AG10803 (cell line): ENCODE data around the gene NRF1.

Experiments used
- DNase-seq: peaks from one replicate; pipeline ENCODE4 v3.0.0; 2010; ENCODE audit warnings: low read depth
- H3K4me3 ChIP-seq: 2 replicates; pipeline ENCODE4 v1.5.1; 2011; ENCODE audit warnings: mild to moderate bottlenecking, low read length, control low read depth
- TF ChIP-seq, protein P1 (sequence below): conservative IDR thresholded peaks from 2 replicates; pipeline ENCODE4 v1.5.1; 2011; ENCODE audit warnings: mild to moderate bottlenecking, low read length, control low read depth, inconsistent platforms

Gene NRF1

GRCh38 chr7:129607471-129608120 is 3.9 kb upstream of the NRF1 start:
- TF ChIP-seq, protein P1, sequence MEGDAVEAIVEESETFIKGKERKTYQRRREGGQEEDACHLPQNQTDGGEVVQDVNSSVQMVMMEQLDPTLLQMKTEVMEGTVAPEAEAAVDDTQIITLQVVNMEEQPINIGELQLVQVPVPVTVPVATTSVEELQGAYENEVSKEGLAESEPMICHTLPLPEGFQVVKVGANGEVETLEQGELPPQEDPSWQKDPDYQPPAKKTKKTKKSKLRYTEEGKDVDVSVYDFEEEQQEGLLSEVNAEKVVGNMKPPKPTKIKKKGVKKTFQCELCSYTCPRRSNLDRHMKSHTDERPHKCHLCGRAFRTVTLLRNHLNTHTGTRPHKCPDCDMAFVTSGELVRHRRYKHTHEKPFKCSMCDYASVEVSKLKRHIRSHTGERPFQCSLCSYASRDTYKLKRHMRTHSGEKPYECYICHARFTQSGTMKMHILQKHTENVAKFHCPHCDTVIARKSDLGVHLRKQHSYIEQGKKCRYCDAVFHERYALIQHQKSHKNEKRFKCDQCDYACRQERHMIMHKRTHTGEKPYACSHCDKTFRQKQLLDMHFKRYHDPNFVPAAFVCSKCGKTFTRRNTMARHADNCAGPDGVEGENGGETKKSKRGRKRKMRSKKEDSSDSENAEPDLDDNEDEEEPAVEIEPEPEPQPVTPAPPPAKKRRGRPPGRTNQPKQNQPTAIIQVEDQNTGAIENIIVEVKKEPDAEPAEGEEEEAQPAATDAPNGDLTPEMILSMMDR = peak; percentile 66
- DNase-seq = peak; percentile 32
- H3K4me3 ChIP-seq = no peak overlapping the region

- peak; percentile 43 for DNase-seq
- TF ChIP-seq, protein P1 = no peak
- no peak overlapping the region for H3K4me3 ChIP-seq
Measured at GRCh38 chr7:129609666-129610065, 1.9 kb upstream of the NRF1 start.

- DNase-seq = no peak
- peak overlapping the region; percentile 91 for H3K4me3 ChIP-seq
- TF ChIP-seq, protein P1 = no peak
Measured at GRCh38 chr7:129610709-129611245, 743 bp upstream of the NRF1 start.

DNA sequence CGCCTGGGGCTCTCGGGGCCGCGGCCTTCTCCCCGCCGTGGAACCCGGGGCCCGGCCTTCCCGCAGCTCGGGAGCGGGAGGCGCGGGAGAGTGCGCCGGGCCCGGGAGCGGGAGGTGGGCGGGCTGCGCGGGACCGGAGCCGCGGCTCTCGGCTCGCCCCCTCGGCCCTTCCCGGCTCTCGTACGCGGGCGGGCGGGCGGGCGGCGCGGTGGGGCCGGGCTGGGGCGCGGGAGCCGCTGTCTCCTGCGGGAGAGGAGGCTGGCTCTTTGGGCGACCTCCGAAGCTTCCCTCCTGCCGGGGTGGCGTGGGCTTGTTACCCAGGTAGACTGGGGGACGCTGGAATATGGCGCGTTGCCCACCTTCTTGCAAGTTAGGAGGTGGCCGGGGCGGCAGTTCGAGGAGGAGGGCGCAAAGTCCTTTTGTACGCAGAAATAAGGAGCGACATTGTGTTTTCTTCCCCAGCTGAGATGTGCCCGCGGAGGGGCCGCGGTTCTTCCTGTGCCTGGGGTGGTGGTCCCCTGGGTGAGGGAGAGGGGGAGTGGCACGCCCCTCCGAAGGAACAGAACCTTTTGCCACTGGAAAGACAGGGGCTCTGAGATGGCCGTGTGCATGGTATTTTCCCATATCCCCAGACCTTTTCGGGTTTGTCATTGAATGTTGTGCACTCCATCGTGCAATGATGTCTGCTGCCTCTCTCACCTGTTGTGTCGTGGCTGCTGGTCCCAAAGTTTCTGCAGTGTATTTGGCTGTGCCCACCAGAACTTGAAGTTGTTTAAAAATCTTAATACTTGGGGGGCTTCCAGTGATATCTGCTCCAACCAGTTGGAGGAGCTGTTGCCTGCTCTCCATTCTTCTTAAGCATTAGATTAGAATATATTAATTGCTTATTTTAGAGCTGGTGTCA is 844 bp downstream of the NRF1 start:
- DNase-seq = peak; percentile 34
- TF ChIP-seq, protein P1 = peak; percentile 74

DNA sequence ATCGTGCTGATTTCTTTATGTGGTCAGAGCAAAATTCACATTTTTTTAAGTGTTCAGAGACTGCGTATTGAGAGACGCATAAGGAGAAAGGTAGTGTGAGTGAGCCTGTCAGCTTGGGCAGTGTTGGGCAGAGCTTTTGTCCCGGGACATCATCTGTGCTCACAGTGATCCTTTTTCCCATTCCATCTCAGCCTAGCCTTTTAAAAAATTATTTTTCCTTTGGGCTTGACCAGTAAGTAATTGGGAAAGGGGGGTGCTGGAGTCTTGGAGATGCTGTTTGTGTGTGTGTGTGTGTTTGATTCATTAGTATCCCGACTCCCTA is 1.5 kb downstream of the NRF1 start:
- TF ChIP-seq, protein P1 = no peak
- H3K4me3 ChIP-seq = peak overlapping the region; percentile 89
- no peak for DNase-seq

More for the DNA sequence above, 844 bp downstream of the NRF1 start:
- peak overlapping the region; percentile 89 for H3K4me3 ChIP-seq

GRCh38 chr7:129615018-129615417 is 3.5 kb downstream of the NRF1 start:
- TF ChIP-seq, protein P1 = no peak
- H3K4me3 ChIP-seq = no peak overlapping the region
- DNase-seq = no peak
